ENCODE measurements around the gene PLP2.

PLP2 gene

GRCh38 chrX:49212209-49212608, 40.5 kb downstream of the PLP2 start:
- no peak for DNase-seq

- no peak for DNase-seq
These were observed 41.2 kb downstream of the PLP2 start for GRCh38 chrX:49212861-49213260.

- no peak for DNase-seq
These were observed 42.7 kb downstream of the PLP2 start for GRCh38 chrX:49214416-49214815.

- DNase-seq = no peak
These were observed 43.4 kb downstream of the PLP2 start for GRCh38 chrX:49214996-49215526.

- DNase-seq = no peak
These were observed 48.4 kb downstream of the PLP2 start for GRCh38 chrX:49220100-49220499.

- DNase-seq = no peak
These were observed 50.2 kb downstream of the PLP2 start for GRCh38 chrX:49221868-49222267.
